ENCODE data around the gene NUBPL. TPM values are rescaled to one million over a fixed set of nuclear protein-coding genes. Genes with fewer than 3 reads are reported as not detected.
"Not testable (repeated sequence)": the region's sequence is repeated elsewhere in the genome, so short reads cannot be mapped to it uniquely, and the experiment has no call there.

Gene NUBPL
- total RNA-seq, 1 donor from 2014 or later = 13.1 TPM

GRCh38 chr14:31668348-31668747 is 107.1 kb downstream of the NUBPL start:
- no peak for DNase-seq (ENCODE audit: extremely low read depth, low read depth, low spot score)

- DNase-seq (ENCODE audit: extremely low read depth, low read depth, low spot score) = no peak
These were observed 111.5 kb downstream of the NUBPL start for GRCh38 chr14:31672709-31673108.

- no peak for DNase-seq (ENCODE audit: extremely low read depth, low read depth, low spot score)
These were observed 115.8 kb downstream of the NUBPL start for GRCh38 chr14:31677052-31677451.

- DNase-seq (ENCODE audit: extremely low read depth, low read depth, low spot score) = no peak
These were observed 116.4 kb downstream of the NUBPL start for GRCh38 chr14:31677630-31678029.

- DNase-seq (ENCODE audit: extremely low read depth, low read depth, low spot score) = no peak
These were observed 117.4 kb downstream of the NUBPL start for GRCh38 chr14:31678421-31679249.

GRCh38 chr14:31682768-31683167 is 121.6 kb downstream of the NUBPL start:
- DNase-seq (ENCODE audit: extremely low read depth, low read depth, low spot score) = no peak

GRCh38 chr14:31687726-31688125 is 126.5 kb downstream of the NUBPL start:
- no peak for DNase-seq (ENCODE audit: extremely low read depth, low read depth, low spot score)

GRCh38 chr14:31690056-31690455 is 128.9 kb downstream of the NUBPL start:
- no peak for DNase-seq (ENCODE audit: extremely low read depth, low read depth, low spot score)

- DNase-seq (ENCODE audit: extremely low read depth, low read depth, low spot score) = no peak
These were observed 131.2 kb downstream of the NUBPL start for GRCh38 chr14:31692376-31692781.

- DNase-seq (ENCODE audit: extremely low read depth, low read depth, low spot score) = no peak
These were observed 135.2 kb downstream of the NUBPL start for GRCh38 chr14:31696378-31696777.

- no peak for DNase-seq (ENCODE audit: extremely low read depth, low read depth, low spot score)
These were observed 138.6 kb downstream of the NUBPL start for GRCh38 chr14:31699809-31700208.

- no peak for DNase-seq (ENCODE audit: extremely low read depth, low read depth, low spot score)
These were observed 139.3 kb downstream of the NUBPL start for GRCh38 chr14:31700282-31701074.

- no peak for DNase-seq (ENCODE audit: extremely low read depth, low read depth, low spot score)
These were observed 140.9 kb downstream of the NUBPL start for GRCh38 chr14:31702130-31702529.

GRCh38 chr14:31703056-31703455 is 141.9 kb downstream of the NUBPL start:
- DNase-seq (ENCODE audit: extremely low read depth, low read depth, low spot score) = no peak

- no peak for DNase-seq (ENCODE audit: extremely low read depth, low read depth, low spot score)
These were observed 144.5 kb downstream of the NUBPL start for GRCh38 chr14:31705731-31706130.

GRCh38 chr14:31708661-31709060 is 147.5 kb downstream of the NUBPL start:
- not testable (repeated sequence) for DNase-seq (ENCODE audit: extremely low read depth, low read depth, low spot score)

- no peak for DNase-seq (ENCODE audit: extremely low read depth, low read depth, low spot score)
These were observed 151.3 kb downstream of the NUBPL start for GRCh38 chr14:31712244-31713127.

- no peak for DNase-seq (ENCODE audit: extremely low read depth, low read depth, low spot score)
These were observed 155.0 kb downstream of the NUBPL start for GRCh38 chr14:31716208-31716607.

- DNase-seq (ENCODE audit: extremely low read depth, low read depth, low spot score) = no peak
These were observed 156.3 kb downstream of the NUBPL start for GRCh38 chr14:31717294-31718085.

- DNase-seq (ENCODE audit: extremely low read depth, low read depth, low spot score) = no peak
These were observed 157.4 kb downstream of the NUBPL start for GRCh38 chr14:31718585-31718984.
